Naive B cell (primary cell): ENCODE data around the gene LCMT1. TPM values are rescaled to one million over a fixed set of nuclear protein-coding genes. Genes with fewer than 3 reads are reported as not detected.
A peak's percentile ranks its signal among the peaks of the same experiment; 100 is the strongest.

ENCODE experiments used
- ATAC-seq, 2 donors: fragments of 150-1000 bp; cut with Tn5 transposase; 2 replicates each; pipeline ENCODE4 v1.10.0; 2021; ENCODE audit warnings: low read depth in 2 of 2, mild to moderate bottlenecking in 2 of 2, moderate library complexity in 2 of 2
- DNase-seq: peaks from one replicate; pipeline ENCODE4 v3.0.0; 2022
- H3K27ac Mint-ChIP-seq, 6 donors: one replicate each; pipeline ENCODE4 v1.8.0; 2020 to 2022; ENCODE audit warnings: mild to moderate bottlenecking in 6 of 6, mixed read lengths in 6 of 6, moderate library complexity in 5 of 6, inconsistent platforms in 2 of 6
- H3K27me3 Mint-ChIP-seq, 3 donors: one replicate each; pipeline ENCODE4 v1.8.0; 2021 to 2022; ENCODE audit warnings: mixed read lengths in 3 of 3, mild to moderate bottlenecking in 1 of 3
- H3K36me3 Mint-ChIP-seq, 2 donors: one replicate each; pipeline ENCODE4 v1.8.0; 2020 to 2022; ENCODE audit warnings: mixed read lengths in 2 of 2, inconsistent platforms in 1 of 2, mild to moderate bottlenecking in 1 of 2
- H3K4me1 Mint-ChIP-seq, 3 donors: one replicate each; pipeline ENCODE4 v1.8.0; 2020 to 2022; ENCODE audit warnings: mixed read lengths in 3 of 3, inconsistent platforms in 1 of 3, mild to moderate bottlenecking in 1 of 3, moderate library complexity in 1 of 3
- H3K4me3 Mint-ChIP-seq, 8 donors: one replicate each; pipeline ENCODE4 v1.8.0; 2020 to 2022; ENCODE audit warnings: mild to moderate bottlenecking in 8 of 8, mixed read lengths in 8 of 8, moderate library complexity in 8 of 8, inconsistent platforms in 2 of 8
- H3K9me3 Mint-ChIP-seq, 7 donors: one replicate each; pipeline ENCODE4 v1.8.0; 2020 to 2022; ENCODE audit warnings: mixed read lengths in 7 of 7, mild to moderate bottlenecking in 5 of 7, inconsistent platforms in 2 of 7, moderate library complexity in 1 of 7
- polyA plus RNA-seq, 6 donors: library from polyadenylated mRNA; unstranded; fragments of 300-500 nt; fragmentation: Illumina TruSeq; gene quantifications; one replicate each; pipeline ENCODE4 v1.2.3, GENCODE V29; 2021; ENCODE audit warnings: low read depth in 6 of 6

The LCMT1 gene
- polyA plus RNA-seq, 6 donors from 2014 or later = 20.2 to 42.5 (median 34.8) TPM

DNA sequence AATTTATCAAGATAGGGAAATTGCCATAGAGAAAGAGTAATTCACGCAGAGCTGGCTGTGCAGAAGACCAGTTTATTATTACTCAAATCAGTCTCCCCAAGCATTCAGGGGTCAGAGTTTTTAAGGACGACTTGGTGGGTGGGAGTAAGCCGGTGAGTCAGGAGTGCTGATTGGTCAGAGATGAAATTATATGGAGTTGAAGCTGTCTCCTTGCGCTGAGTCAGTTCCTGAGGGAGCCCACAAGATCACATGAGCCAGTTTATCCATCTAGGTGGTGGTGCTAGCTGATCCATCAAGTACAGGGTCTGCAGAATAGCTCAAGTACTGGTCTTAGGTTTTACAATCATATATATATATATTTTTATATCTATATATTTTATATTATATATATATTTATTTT, 99.2 kb downstream of the LCMT1 start:
- DNase-seq = no peak

DNA sequence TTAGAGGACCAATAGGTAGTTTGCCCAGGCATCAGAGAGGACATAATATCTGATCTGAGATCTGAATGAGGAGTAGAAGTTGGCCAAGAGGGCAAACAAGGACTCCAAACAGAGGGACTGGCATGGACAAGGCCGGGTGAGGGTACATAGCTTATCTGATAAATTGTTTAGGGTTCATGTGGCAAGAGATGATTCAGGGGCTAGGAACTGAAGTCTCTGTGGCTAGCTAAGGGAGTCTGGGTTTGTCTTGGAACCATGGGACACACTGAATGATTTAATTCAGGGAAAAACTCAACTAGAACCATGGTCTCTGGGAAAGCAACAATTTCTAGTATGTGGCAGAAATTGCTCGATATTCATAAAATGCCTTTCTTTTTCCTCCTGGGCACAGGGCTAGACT, 101.1 kb downstream of the LCMT1 start:
- Mint-ChIP-seq H3K4me3 (no peak overlapping the region), H3K36me3 (no peaks in the 10 kb centered on the region), H3K27ac (no peak overlapping the region), H3K4me1 (no peaks in the 10 kb centered on the region), H3K27me3 (peaks cover 0 to 16% (median 8%) of the 10 kb centered on the region in 3 donors), H3K9me3 (no peaks in the 10 kb centered on the region)
- DNase-seq = no peak
- no peak for ATAC-seq

More for the DNA sequence above, 99.2 kb downstream of the LCMT1 start:
- Mint-ChIP-seq H3K27ac (no peak overlapping the region), H3K4me1 (no peaks in the 10 kb centered on the region), H3K9me3 (no peaks in the 10 kb centered on the region), H3K36me3 (no peaks in the 10 kb centered on the region), H3K4me3 (no peak overlapping the region), H3K27me3 (peaks cover 0 to 7% (median 0%) of the 10 kb centered on the region in 3 donors)
- ATAC-seq = no peak

DNA sequence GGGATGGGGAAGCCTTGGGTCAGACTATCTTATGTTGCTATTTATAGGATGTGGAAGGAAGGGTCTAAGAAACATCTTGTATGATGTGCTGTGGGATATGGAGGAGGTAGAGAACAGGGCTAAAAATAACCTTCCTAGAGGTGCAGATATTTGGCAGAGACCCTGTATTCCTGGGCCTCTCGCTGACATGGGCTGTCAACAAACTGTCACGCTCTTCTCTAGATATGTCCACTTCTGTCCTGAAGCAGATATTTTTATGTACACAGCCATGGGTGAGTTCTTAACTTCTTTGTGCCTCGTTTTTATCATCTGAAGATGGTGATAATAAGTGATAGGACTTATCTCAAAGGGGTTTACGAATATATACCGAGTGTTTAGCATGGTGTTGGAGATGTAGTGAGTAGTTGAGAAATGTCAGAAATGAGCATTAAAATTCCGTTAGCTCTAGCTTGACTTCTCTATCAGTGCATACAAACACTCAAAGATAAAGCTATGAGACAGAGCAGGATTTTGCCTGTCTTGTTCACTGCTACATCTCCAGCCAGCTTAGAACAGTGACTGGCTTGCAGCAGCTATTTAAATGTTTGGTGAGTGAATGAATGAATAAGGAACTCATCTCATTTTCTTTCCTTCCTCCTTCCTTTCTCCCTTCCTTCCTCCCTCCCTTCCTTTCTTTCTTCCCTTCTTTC, 102.3 kb downstream of the LCMT1 start:
- Mint-ChIP-seq H3K36me3 (no peaks in the 10 kb centered on the region), H3K4me1 (no peaks in the 10 kb centered on the region), H3K9me3 (no peaks in the 10 kb centered on the region), H3K27me3 (peaks cover 0 to 23% (median 17%) of the 10 kb centered on the region in 3 donors), H3K4me3 (no peak overlapping the region), H3K27ac (peak overlapping the region in 1 of 6 donors; percentile 24)
- no peak for ATAC-seq
- no peak for DNase-seq

DNA sequence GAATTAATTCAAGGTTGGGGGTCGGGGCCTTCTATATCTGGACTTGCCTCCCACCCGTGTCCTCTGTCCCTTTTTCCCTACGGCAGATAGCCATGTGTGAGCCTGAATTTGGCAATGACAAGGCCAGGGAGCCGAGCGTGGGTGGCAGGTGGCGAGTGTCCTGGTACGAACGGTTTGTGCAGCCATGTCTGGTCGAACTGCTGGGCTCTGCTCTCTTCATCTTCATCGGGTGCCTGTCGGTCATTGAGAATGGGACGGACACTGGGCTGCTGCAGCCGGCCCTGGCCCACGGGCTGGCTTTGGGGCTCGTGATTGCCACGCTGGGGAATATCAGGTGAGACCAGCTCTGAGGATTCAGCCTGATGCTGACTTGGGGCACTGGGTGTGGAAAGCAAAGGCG, 105.6 kb downstream of the LCMT1 start:
- Mint-ChIP-seq H3K4me1 (no peaks in the 10 kb centered on the region), H3K9me3 (no peaks in the 10 kb centered on the region), H3K27ac (no peak overlapping the region), H3K36me3 (no peaks in the 10 kb centered on the region), H3K4me3 (peak overlapping the region in 1 of 8 donors; percentile 47), H3K27me3 (peaks cover 0 to 23% (median 17%) of the 10 kb centered on the region in 3 donors)
- ATAC-seq (no peak), DNase-seq (no peak)

DNA sequence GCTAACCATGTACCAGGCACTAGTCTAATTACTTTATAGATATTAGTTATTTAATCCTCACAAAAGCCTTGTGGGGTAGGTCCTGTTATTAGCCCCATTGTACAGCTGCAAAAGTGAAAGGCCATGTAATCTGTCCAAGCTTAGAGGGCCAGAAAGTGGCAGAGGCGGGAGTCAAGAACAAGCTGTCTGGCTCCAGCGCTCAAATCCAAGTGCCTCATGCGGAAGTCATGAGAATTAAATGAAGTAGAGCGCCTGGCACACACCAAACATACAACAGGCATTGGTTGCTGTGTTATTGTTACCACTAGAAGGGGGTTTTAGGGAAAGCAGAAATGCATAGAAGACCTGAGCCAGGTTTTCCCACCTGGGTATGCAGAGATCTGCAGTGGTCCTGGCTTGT, 106.4 kb downstream of the LCMT1 start:
- H3K27me3 Mint-ChIP-seq = peaks cover 0 to 23% (median 17%) of the 10 kb centered on the region in 3 donors
- ATAC-seq (no peak), DNase-seq (no peak)
- H3K27ac Mint-ChIP-seq = peak overlapping the region in 1 of 6 donors; percentile 32
- no peaks in the 10 kb centered on the region for H3K9me3 Mint-ChIP-seq
- H3K36me3 Mint-ChIP-seq = no peaks in the 10 kb centered on the region
- no peak overlapping the region for H3K4me3 Mint-ChIP-seq
- H3K4me1 Mint-ChIP-seq = no peaks in the 10 kb centered on the region

DNA sequence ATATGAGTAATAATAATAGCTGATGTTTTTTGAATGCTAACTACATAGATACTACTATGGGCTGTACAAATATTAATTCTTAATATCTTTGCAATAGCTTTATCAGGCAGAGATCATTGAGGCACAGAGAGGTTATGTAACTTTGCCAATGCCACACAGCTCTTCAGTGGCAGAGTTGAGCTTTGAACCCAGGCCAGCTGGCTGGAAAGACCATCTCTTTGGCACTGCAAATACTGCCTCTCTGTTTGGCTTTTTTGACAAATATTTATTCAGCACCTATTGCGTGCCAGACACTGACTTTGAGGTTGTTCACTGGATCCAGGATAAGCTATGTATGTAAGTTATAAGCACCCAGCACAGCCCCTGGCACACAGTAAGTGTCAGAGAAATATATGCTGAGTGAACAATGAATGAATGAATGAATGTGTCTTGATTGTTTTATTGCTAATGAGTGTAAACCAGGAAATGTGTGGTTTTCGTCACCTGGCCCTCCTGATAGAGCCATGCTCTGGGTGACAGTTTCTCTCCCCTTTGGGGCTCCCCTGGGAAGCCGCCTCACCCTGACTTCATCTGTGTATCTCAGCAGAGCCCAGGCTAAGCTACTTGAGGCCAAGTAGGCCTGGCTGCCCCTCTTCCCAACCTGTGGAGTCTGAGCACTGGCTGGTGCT, 107.7 kb downstream of the LCMT1 start:
- ATAC-seq = no peak
- H3K4me3 Mint-ChIP-seq = no peak overlapping the region
- H3K27ac Mint-ChIP-seq = no peak overlapping the region
- H3K36me3 Mint-ChIP-seq = no peaks in the 10 kb centered on the region
- DNase-seq = no peak
- H3K27me3 Mint-ChIP-seq = peaks cover 0 to 21% (median 17%) of the 10 kb centered on the region in 3 donors
- no peaks in the 10 kb centered on the region for H3K4me1 Mint-ChIP-seq
- no peaks in the 10 kb centered on the region for H3K9me3 Mint-ChIP-seq

DNA sequence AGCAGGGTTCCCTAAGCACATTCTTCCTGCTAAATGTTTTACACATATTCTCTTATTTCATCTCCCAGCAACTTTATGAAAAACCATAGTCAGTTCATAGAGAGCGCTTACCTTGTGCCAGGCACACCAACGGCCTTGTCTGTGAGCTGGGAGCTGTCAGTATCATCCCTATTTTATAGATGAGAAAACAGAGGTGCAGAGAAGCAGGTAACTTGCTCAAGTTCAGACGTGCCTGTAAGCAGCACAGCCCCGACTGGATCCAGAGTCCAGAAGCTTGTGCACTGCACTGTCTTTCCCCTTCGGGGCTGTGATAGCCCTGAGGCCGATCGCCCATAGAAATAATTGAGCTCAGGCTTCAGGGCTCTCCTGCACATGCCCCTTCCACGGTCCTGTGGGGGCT, 111.4 kb downstream of the LCMT1 start:
- peaks cover 3 to 8% (median 6%) of the 10 kb centered on the region in 3 donors for H3K4me1 Mint-ChIP-seq
- H3K36me3 Mint-ChIP-seq = no peaks in the 10 kb centered on the region
- no peak overlapping the region for H3K4me3 Mint-ChIP-seq
- no peak for ATAC-seq
- H3K9me3 Mint-ChIP-seq = no peaks in the 10 kb centered on the region
- no peak overlapping the region for H3K27ac Mint-ChIP-seq
- no peak for DNase-seq
- H3K27me3 Mint-ChIP-seq = peaks cover 0 to 6% (median 6%) of the 10 kb centered on the region in 3 donors

DNA sequence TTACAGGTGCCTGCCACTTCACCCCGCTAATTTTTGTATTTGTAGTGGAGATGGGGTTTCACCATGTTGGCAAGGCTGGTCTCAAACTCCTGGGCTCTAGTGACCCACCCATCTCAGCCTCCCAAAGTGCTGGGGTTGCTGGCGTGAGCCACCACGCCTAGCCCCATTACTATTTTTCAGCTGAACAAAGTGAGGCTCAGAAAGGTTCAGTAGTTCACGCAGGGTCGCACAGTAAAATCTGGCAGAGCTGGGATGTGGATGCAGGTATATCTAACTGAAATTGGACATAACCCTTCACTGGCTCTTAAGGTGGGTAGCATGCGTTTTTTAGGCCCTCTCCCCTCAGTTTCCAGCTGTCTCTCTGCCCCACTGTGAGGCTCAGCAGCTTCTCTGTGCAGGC, 112.4 kb downstream of the LCMT1 start:
- H3K9me3 Mint-ChIP-seq = no peaks in the 10 kb centered on the region
- DNase-seq = no peak
- H3K27ac Mint-ChIP-seq = peak overlapping the region in 1 of 6 donors; percentile 51
- ATAC-seq = no peak
- no peaks in the 10 kb centered on the region for H3K36me3 Mint-ChIP-seq
- H3K4me3 Mint-ChIP-seq = no peak overlapping the region
- peaks cover 3 to 8% (median 6%) of the 10 kb centered on the region in 3 donors for H3K4me1 Mint-ChIP-seq
- no peaks in the 10 kb centered on the region for H3K27me3 Mint-ChIP-seq

DNA sequence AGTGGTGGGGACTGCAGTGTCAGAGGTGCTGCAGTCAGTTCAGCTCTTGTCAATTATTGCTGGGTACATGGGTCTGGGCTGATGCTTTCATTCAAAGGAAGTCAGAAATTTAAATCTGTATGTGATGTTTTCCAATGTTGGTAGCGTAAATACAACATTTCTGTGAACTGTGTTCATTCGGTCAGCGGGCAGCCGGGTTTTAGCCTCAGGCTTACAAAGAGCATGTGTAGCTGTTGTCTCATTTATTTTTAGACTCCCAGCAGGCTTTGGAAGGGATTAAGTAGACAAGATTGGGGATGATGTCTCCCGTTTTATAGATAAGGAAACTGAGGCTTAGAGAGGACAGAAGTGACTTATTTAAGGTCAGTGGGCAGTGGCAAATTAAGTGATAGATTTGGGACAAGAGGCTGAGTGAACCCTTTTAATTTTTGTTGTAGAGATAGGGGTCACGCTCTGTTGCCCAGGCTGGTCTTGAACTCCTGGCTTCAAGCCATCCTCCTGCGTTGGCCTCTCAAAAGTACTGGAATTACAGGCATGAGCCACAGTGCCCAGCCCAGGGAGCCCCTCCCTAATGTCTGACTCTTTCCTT, 113.3 kb downstream of the LCMT1 start:
- ATAC-seq = no peak
- Mint-ChIP-seq H3K36me3 (no peaks in the 10 kb centered on the region), H3K4me3 (no peak overlapping the region), H3K27me3 (peaks cover 0 to 3% (median 0%) of the 10 kb centered on the region in 3 donors), H3K9me3 (no peaks in the 10 kb centered on the region), H3K27ac (no peak overlapping the region), H3K4me1 (peaks cover 3 to 8% (median 6%) of the 10 kb centered on the region in 3 donors)
- DNase-seq = no peak

Other genes with a start within 250 kb of the LCMT1 start
- 100 to 1,000 TPM in 4 of 6 donors, 10 to 100 TPM in 2; 90.5 to 200 (median 115) TPM for gene ARHGAP17, start 96.4 kb upstream of the LCMT1 start, polyA plus RNA-seq
- gene AQP8, start 105.2 kb downstream of the LCMT1 start, polyA plus RNA-seq = not detected
- 1 to 10 TPM in 5 of 6 donors, under 1 TPM in 1; 0.19 to 3.8 (median 2.2) TPM for gene ZKSCAN2, start 146.1 kb downstream of the LCMT1 start, polyA plus RNA-seq